PC-9 (cell line): Measurements from ENCODE around the gene PRSS33. TPM values are rescaled to one million over a fixed set of nuclear protein-coding genes. Genes with fewer than 3 reads are reported as not detected.

Source experiments
- BruUV-seq: library from RNA; stranded (reverse); fragments of 400-500 nt; replicated peaks from 2 replicates; lab custom pipeline; 2021; lab: Mats Ljungman, UMichigan
- CTCF ChIA-PET: fragments of 300-600 bp; sonication (Branson Sonifier 250); formaldehyde crosslinking; loops from one replicate; lab custom pipeline; 2022; ENCODE audit warnings: antibody characterized with exemption; lab: Charles Lee
- POLR2A ChIA-PET: fragments of 300-600 bp; sonication (Branson Sonifier 250); formaldehyde crosslinking; loops from one replicate; lab custom pipeline; 2022; ENCODE audit warnings: antibody characterized with exemption; ENCODE audit not compliant: unreplicated experiment; lab: Charles Lee
- DNase-seq, 2 experiments: peaks; one replicate each; pipeline versions ENCODE4 v3.0.0 to v3.0.0-alpha.2; 2015 to 2022; ENCODE audit warnings: mixed read lengths in 1 of 2
- H2AFZ ChIP-seq: fragments of 200-600 bp; sonication (generic); 2 replicates; pipeline ENCODE4 v1.8.1; 2017; ENCODE audit warnings: antibody characterized with exemption
- H3F3A ChIP-seq: fragments of 200-600 bp; sonication (generic); 2 replicates; pipeline ENCODE4 v1.8.1; 2017; ENCODE audit warnings: antibody characterized with exemption, mild to moderate bottlenecking, low read depth; ENCODE audit not compliant: insufficient read depth
- H3K27ac ChIP-seq: fragments of 200-600 bp; sonication (generic); 2 replicates; pipeline ENCODE4 v1.6.1; 2016; ENCODE audit warnings: mixed run types
- H3K27me3 ChIP-seq: fragments of 200-600 bp; sonication (generic); 2 replicates; pipeline ENCODE4 v1.6.1; 2016; ENCODE audit warnings: low read depth, mixed run types; ENCODE audit not compliant: insufficient read depth
- H3K36me3 ChIP-seq: fragments of 200-600 bp; sonication (generic); 2 replicates; pipeline ENCODE4 v1.6.1; 2016; ENCODE audit warnings: low read depth, mixed run types
- H3K4me1 ChIP-seq: fragments of 200-600 bp; sonication (generic); replicated peaks from 2 replicates; pipeline ENCODE4 v1.6.1; 2016; ENCODE audit warnings: mixed run types; ENCODE audit not compliant: insufficient read depth
- H3K4me2 ChIP-seq: fragments of 200-600 bp; sonication (generic); 2 replicates; pipeline ENCODE4 v1.6.1; 2017; ENCODE audit warnings: mixed run types
- H3K4me3 ChIP-seq: fragments of 200-600 bp; sonication (generic); 2 replicates; pipeline ENCODE4 v1.6.1; 2016; ENCODE audit warnings: mixed run types
- H3K79me2 ChIP-seq: fragments of 200-600 bp; sonication (generic); 2 replicates; pipeline ENCODE4 v1.6.1; 2017; ENCODE audit warnings: low read depth, mixed run types
- H3K9me2 ChIP-seq: fragments of 200-600 bp; sonication (generic); 2 replicates; pipeline ENCODE4 v1.8.1; 2017; ENCODE audit warnings: mild to moderate bottlenecking; ENCODE audit not compliant: insufficient read depth
- H3K9me3 ChIP-seq: fragments of 200-600 bp; sonication (generic); 2 replicates; pipeline ENCODE4 v1.8.1; 2016; ENCODE audit warnings: low read depth; ENCODE audit not compliant: insufficient read depth
- H4K20me1 ChIP-seq: fragments of 200-600 bp; sonication (generic); 2 replicates; pipeline ENCODE4 v1.8.1; 2017; ENCODE audit not compliant: insufficient read depth
- CTCF ChIP-seq: fragments of 200-600 bp; sonication (generic); conservative IDR thresholded peaks from 2 replicates; pipeline ENCODE4 v1.6.1; 2017; ENCODE audit warnings: mixed run types, antibody characterized with exemption, mild to moderate bottlenecking, moderate library complexity
- EZH2 ChIP-seq: fragments of 200-600 bp; sonication (generic); IDR thresholded peaks from 2 replicates; pipeline ENCODE4 v1.8.0; 2017; ENCODE audit warnings: antibody characterized with exemption, low read depth
- intact Hi-C: fragments of 100-400 bp; cut with micrococcal nuclease; formaldehyde crosslinking; loops from one replicate; pipeline ENCODE4 v1.10.0; 2022; ENCODE audit not compliant: unreplicated experiment
- total RNA-seq: library from RNA; stranded (reverse); gene quantifications from 2 replicates; pipeline ENCODE4 v1.2.3, GENCODE V29; 2021

The PRSS33 gene
- total RNA-seq, 1 experiment from 2014 or later: 0.33 TPM

DNA sequence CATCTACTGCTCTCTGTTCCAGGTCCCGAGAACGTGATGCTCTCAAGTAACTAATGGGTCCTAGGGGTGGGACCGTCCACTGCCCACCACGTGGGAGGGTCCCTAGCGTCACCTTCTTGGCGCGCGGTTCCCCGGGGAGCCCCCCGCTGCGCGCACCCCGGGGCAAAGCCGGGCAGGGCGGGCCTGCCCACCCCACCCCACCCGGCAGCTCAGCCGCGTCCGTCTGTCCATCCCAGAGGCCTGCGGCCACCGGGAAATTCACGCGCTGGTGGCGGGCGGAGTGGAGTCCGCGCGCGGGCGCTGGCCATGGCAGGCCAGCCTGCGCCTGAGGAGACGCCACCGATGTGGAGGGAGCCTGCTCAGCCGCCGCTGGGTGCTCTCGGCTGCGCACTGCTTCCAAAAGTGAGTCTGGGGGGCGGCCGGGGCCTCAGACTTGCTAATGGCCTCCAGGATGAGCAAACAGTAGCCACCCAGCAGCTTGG is 11.4 kb upstream of the PRSS33 start:
- TF ChIP-seq CTCF (no peak), EZH2 (no peak)
- H3K36me3 ChIP-seq: no peaks in the 10 kb centered on the region
- H3K4me3 ChIP-seq: no peak overlapping the region
- intact Hi-C loops: no loop called here
- POLR2A ChIA-PET: no interaction called here
- H3K4me2 ChIP-seq: no peak overlapping the region
- no peaks in the 10 kb centered on the region for H4K20me1 ChIP-seq
- CTCF ChIA-PET: interaction anchor here (0.5 kb wide), 1 partner anchor 9 kb away, joined by 3 read pairs; no protein-coding TSS in a partner anchor
- no peak overlapping the region for H3K27ac ChIP-seq
- H3K9me3 ChIP-seq: no peaks in the 10 kb centered on the region
- peaks cover 45% of the 10 kb centered on the region for H3F3A ChIP-seq
- no peak overlapping the region for H2AFZ ChIP-seq
- H3K4me1 ChIP-seq: peaks cover 47% of the 10 kb centered on the region
- BruUV-seq: no TSS peak
- no peaks in the 10 kb centered on the region for H3K79me2 ChIP-seq
- DNase-seq: no peak
- no peaks in the 10 kb centered on the region for H3K9me2 ChIP-seq
- H3K27me3 ChIP-seq: no peaks in the 10 kb centered on the region

- Histone ChIP-seq H3K36me3 (no peaks in the 10 kb centered on the region), H3K4me2 (peak overlapping the region; percentile 67), H3K4me3 (peak overlapping the region; percentile 18; the same call in 1 of the 2 replicates), H3K79me2 (no peaks in the 10 kb centered on the region), H2AFZ (peak overlapping the region; percentile 39; the same call in 1 of the 2 replicates), H3K27me3 (no peaks in the 10 kb centered on the region), H3K4me1 (peaks cover 53% of the 10 kb centered on the region), H3K9me2 (no peaks in the 10 kb centered on the region), H4K20me1 (no peaks in the 10 kb centered on the region), H3F3A (peaks cover 55% of the 10 kb centered on the region), H3K27ac (peak overlapping the region; percentile 87), H3K9me3 (no peaks in the 10 kb centered on the region)
- CTCF ChIA-PET: interaction anchor here (0.7 kb wide), 1 partner anchor 63 kb away, joined by 4 read pairs; the partner anchor contains the start of gene PRSS22
- POLR2A ChIA-PET: no interaction called here
- TF ChIP-seq CTCF (no peak), EZH2 (no peak)
- BruUV-seq: TSS peak; percentile 72
- DNase-seq: peak; percentile 69 to 86
- intact Hi-C loops: loop anchor here (2.0 kb wide), 1 partner anchor 17 kb away; no protein-coding TSS in a partner anchor
Measured at GRCh38 chr16:2795395-2796143, 8.2 kb upstream of the PRSS33 start.

DNA sequence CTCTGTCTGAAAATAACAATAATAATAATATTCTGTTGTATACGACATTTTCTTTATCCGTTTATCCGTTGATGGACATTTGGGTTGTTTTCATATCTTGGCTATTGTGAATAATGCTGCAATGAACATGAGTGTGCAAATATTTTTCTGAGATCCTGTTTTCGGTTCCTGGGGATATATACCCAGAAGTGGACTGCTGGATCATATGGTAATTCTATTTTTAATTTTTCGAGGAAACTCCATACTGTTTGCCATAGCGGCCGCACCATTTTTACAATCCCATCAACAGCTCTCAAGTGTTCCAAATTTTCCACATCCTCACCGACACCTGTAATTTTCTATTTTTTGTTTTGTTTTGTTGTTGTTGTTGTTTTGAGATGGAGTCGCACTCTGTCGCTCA is 5.6 kb upstream of the PRSS33 start:
- POLR2A ChIA-PET: no interaction called here

More for the DNA sequence above, 5.6 kb upstream of the PRSS33 start:
- H3K9me2 ChIP-seq: no peaks in the 10 kb centered on the region
- H3K27ac ChIP-seq: no peak overlapping the region
- no peak overlapping the region for H3K4me3 ChIP-seq
- intact Hi-C loops: no loop called here
- TF ChIP-seq EZH2: no peak
- TF ChIP-seq CTCF: no peak
- peaks cover 39% of the 10 kb centered on the region for H3K4me1 ChIP-seq
- CTCF ChIA-PET: interaction anchor here (0.7 kb wide), 1 partner anchor 17 kb away, joined by 3 read pairs; no protein-coding TSS in a partner anchor
- H3K36me3 ChIP-seq: no peaks in the 10 kb centered on the region
- no peaks in the 10 kb centered on the region for H4K20me1 ChIP-seq
- no peak overlapping the region for H2AFZ ChIP-seq
- no peaks in the 10 kb centered on the region for H3K9me3 ChIP-seq
- DNase-seq: no peak
- peaks cover 44% of the 10 kb centered on the region for H3F3A ChIP-seq
- no peaks in the 10 kb centered on the region for H3K27me3 ChIP-seq
- H3K4me2 ChIP-seq: no peak overlapping the region
- BruUV-seq: no TSS peak
- H3K79me2 ChIP-seq: no peaks in the 10 kb centered on the region
